ENCODE measurements around the gene MYO9B. TPM values are rescaled to one million over a fixed set of nuclear protein-coding genes. Genes with fewer than 3 reads are reported as not detected.

The MYO9B gene
- total RNA-seq, 1 donor from 2014 or later, result 137 TPM

DNA sequence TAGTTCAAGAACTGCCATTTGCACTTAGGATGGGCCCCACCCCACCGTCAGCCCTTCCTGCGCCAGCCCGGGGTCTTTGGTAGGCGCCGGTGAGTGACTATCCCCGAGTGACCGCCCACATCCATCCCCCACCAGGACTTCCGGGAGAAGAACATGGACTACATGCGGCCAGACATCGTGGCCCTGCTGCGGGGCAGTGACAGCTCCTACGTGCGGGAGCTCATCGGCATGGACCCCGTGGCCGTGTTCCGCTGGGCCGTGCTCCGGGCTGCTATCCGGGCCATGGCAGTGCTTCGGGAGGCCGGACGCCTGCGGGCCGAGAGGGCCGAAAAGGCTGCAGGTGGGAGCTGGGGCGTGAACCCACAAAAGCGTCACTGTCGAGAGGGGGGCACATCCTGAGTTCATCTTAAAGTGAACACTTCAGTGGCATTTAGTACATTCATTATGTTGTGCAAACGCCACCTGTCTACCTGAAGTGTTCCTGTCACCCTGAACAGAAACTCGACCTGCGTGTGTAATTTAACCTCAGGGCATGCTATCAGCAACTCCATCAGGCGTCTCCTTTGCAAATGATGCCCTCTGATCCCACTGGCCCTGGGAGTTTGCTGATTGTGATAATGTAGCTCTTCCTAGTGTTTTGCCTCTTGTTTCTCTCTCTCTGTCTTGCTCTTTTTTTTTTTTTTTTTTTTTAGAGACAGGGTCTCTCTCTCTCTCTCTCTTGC lies 97.2 kb downstream of the MYO9B start:
- H3K27me3 ChIP-seq, result no peaks in the 10 kb centered on the region
- no peak overlapping the region for H3K27ac ChIP-seq
- DNase-seq, result no peak
- H3K9me3 ChIP-seq, result no peaks in the 10 kb centered on the region
- no peak overlapping the region for H3K4me3 ChIP-seq
- H3K36me3 ChIP-seq, result peaks cover 99% of the 10 kb centered on the region
- intact Hi-C loops (cut with DNase I), result loop anchor here (5.0 kb wide), 1 partner anchor 105 kb away; no protein-coding TSS in a partner anchor
- no peak for ATAC-seq
- H3K4me1 ChIP-seq, result no peaks in the 10 kb centered on the region
- TF ChIP-seq, protein P1, sequence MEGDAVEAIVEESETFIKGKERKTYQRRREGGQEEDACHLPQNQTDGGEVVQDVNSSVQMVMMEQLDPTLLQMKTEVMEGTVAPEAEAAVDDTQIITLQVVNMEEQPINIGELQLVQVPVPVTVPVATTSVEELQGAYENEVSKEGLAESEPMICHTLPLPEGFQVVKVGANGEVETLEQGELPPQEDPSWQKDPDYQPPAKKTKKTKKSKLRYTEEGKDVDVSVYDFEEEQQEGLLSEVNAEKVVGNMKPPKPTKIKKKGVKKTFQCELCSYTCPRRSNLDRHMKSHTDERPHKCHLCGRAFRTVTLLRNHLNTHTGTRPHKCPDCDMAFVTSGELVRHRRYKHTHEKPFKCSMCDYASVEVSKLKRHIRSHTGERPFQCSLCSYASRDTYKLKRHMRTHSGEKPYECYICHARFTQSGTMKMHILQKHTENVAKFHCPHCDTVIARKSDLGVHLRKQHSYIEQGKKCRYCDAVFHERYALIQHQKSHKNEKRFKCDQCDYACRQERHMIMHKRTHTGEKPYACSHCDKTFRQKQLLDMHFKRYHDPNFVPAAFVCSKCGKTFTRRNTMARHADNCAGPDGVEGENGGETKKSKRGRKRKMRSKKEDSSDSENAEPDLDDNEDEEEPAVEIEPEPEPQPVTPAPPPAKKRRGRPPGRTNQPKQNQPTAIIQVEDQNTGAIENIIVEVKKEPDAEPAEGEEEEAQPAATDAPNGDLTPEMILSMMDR (IDR thresholded peaks at IDR 0.05), result no peak

DNA sequence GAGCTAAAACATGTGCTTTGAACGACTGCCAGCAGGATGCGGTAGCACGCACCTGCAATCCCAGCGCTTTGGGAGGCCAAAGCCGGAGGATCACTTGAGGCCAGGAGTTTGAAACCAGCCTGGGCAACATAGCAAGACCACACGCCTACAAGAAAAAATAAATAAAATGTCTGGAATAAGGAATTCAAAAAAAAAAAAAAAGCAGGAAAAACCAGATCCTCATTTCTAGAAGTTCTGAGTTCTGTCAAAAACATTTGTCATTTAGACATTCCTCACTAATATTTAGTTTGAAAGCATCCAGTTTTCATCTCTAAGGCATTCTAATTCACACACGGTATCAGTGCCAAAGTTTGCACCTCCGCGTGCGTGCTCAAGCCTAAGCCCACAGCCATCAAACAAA lies 102.7 kb downstream of the MYO9B start:
- H3K4me3 ChIP-seq, result no peak overlapping the region
- no peaks in the 10 kb centered on the region for H3K27me3 ChIP-seq
- intact Hi-C loops (cut with DNase I), result no loop called here
- DNase-seq (no peak), ATAC-seq (no peak)
- peaks cover 79% of the 10 kb centered on the region for H3K36me3 ChIP-seq
- no peaks in the 10 kb centered on the region for H3K4me1 ChIP-seq
- TF ChIP-seq, protein P1 (IDR thresholded peaks at IDR 0.05), result no peak
- H3K9me3 ChIP-seq, result no peaks in the 10 kb centered on the region
- H3K27ac ChIP-seq, result no peak overlapping the region

DNA sequence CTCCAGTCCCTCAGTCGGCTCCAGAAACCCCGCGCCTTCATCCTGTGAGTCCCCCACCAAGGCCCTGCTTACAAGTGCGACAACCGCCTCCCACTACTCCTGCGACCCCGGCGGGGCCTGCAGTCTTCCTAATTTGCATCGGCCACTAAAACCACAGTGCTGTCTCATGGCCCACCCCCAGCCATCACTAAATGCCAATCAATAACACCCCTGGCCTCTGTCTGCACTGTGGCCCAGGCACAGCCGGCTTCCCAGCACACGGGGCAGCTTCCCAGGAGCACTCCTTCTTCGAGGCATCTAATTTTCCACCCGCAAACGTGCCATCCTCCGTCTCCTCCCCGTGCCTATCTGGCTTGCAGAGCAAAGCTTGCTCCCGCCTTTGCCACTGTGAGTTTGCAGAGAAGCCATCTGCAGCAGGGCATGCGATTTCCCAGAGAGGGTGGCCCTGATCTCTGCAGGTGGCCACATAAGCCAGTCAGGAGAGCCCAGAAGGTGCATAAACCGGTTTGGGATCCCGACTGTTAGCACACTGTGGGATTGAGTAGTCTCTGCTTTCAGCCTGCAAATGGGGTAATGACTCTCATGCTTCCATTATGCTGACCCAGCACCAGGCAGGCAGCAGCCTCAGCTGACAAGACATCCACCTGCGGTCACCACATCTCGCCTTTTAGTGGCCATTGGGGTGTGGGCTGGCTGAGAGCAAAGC lies 105.6 kb downstream of the MYO9B start:
- Histone ChIP-seq H3K4me1 (peaks cover 4% of the 10 kb centered on the region), H3K9me3 (no peaks in the 10 kb centered on the region), H3K27me3 (no peaks in the 10 kb centered on the region), H3K36me3 (peaks cover 76% of the 10 kb centered on the region), H3K27ac (no peak overlapping the region), H3K4me3 (no peak overlapping the region)
- intact Hi-C loops (cut with DNase I), result no loop called here
- no peak for ATAC-seq
- no peak for DNase-seq
- TF ChIP-seq, protein P1 (IDR thresholded peaks at IDR 0.05), result no peak

DNA sequence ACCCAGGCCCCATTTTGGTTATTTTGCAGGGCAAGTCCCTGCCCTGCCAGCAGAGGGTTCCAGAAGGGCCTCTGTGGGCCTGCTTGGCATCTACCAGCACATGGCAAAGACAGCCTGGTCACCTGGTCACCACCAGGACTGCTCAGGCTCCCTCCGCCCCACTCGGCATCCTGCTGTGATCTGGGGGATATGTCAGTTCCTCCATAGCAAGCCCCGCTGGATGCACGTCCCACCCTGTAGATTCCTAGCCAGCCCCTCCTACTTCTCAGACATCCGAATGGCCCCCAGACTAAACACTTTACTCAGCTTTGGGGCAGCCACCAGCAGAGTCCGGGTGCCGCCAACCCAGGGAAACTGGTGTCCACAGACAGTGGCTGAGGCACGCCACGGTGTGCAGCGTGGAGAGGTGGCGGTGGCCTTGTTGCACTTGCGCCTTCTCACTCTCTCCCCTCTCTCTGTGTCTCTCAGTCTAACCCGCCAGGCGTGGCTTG lies 107.7 kb downstream of the MYO9B start:
- no peak for DNase-seq
- ATAC-seq, result peak; percentile 28
- Histone ChIP-seq H3K36me3 (peaks cover 76% of the 10 kb centered on the region), H3K4me3 (no peak overlapping the region), H3K27ac (peak overlapping the region; percentile 14), H3K9me3 (no peaks in the 10 kb centered on the region), H3K4me1 (peaks cover 4% of the 10 kb centered on the region), H3K27me3 (no peaks in the 10 kb centered on the region)
- TF ChIP-seq, protein P1 (IDR thresholded peaks at IDR 0.05), result no peak
- intact Hi-C loops (cut with DNase I), result no loop called here

DNA sequence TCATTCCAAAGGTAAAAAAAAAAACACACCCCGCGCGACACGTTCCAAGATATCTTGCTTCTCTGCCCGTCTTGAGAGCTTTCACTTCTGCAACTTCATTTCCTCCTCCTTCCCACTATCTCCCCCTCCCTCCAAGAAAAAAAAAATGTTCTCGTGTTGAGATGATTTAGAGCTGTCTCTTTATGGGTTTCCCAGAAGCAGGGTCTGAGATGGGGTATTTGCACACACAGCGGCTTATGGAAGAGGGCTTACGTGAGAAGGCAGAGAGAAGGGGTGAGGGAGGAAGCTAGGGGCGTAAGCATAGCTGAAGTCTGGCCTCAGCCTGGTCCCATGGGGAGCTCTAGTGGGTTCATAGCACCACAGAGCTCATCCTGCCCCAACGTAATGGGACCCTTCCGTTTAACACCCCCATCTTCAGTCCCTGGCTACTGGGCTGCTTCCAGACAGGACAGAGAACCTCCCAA lies 108.3 kb downstream of the MYO9B start:
- TF ChIP-seq, protein P1 (IDR thresholded peaks at IDR 0.05), result no peak
- intact Hi-C loops (cut with DNase I), result no loop called here
- Histone ChIP-seq H3K27me3 (no peaks in the 10 kb centered on the region), H3K27ac (peak overlapping the region; percentile 14), H3K36me3 (peaks cover 77% of the 10 kb centered on the region), H3K9me3 (no peaks in the 10 kb centered on the region), H3K4me1 (peaks cover 4% of the 10 kb centered on the region), H3K4me3 (no peak overlapping the region)
- ATAC-seq, result peak; percentile 25
- DNase-seq, result no peak
